Hepatocyte (in vitro differentiated cells): ENCODE measurements around the gene TCF4. TPM values are rescaled to one million over a fixed set of nuclear protein-coding genes. Genes with fewer than 3 reads are reported as not detected.

ENCODE experiments used
- DNase-seq: peaks from one replicate; pipeline ENCODE4 v3.0.0-alpha.2; 2016; ENCODE audit warnings: low spot score
- H2AFZ ChIP-seq: fragments of 200-600 bp; sonication (generic); 2 replicates; pipeline ENCODE4 v1.6.0; 2016; ENCODE audit warnings: antibody characterized with exemption, mild to moderate bottlenecking
- H3K27ac ChIP-seq: fragments of 200-600 bp; sonication (generic); 2 replicates; pipeline ENCODE4 v1.5.1; 2016; ENCODE audit warnings: mild to moderate bottlenecking
- H3K27me3 ChIP-seq: fragments of 200-600 bp; sonication (generic); 2 replicates; pipeline ENCODE4 v1.6.1; 2016
- H3K36me3 ChIP-seq: fragments of 200-600 bp; sonication (generic); replicated peaks from 2 replicates; pipeline ENCODE4 v1.5.1; 2016; ENCODE audit warnings: low read depth; ENCODE audit not compliant: insufficient read depth
- H3K4me1 ChIP-seq: fragments of 200-600 bp; sonication (generic); 2 replicates; pipeline ENCODE4 v1.5.1; 2016; ENCODE audit warnings: mild to moderate bottlenecking, moderate library complexity; ENCODE audit not compliant: insufficient read depth
- H3K4me2 ChIP-seq: fragments of 200-600 bp; sonication (generic); 2 replicates; pipeline ENCODE4 v1.6.0; 2016
- H3K4me3 ChIP-seq: fragments of 200-600 bp; sonication (generic); 2 replicates; pipeline ENCODE4 v1.5.1; 2016; ENCODE audit warnings: mild to moderate bottlenecking
- H3K79me2 ChIP-seq: fragments of 200-600 bp; sonication (generic); 2 replicates; pipeline ENCODE4 v1.6.0; 2017; ENCODE audit warnings: mild to moderate bottlenecking
- H3K9me2 ChIP-seq: fragments of 200-600 bp; sonication (generic); replicated peaks from 2 replicates; pipeline ENCODE4 v1.6.0; 2017; ENCODE audit warnings: mild to moderate bottlenecking; ENCODE audit not compliant: insufficient read depth
- H3K9me3 ChIP-seq: fragments of 200-600 bp; sonication (generic); 2 replicates; pipeline ENCODE4 v1.5.1; 2016; ENCODE audit warnings: low read depth, mild to moderate bottlenecking
- H4K20me1 ChIP-seq: fragments of 200-600 bp; sonication (generic); 2 replicates; pipeline ENCODE4 v1.6.0; 2016; ENCODE audit warnings: mild to moderate bottlenecking; ENCODE audit not compliant: insufficient read depth, poor library complexity, severe bottlenecking
- CTCF ChIP-seq: fragments of 200-600 bp; sonication (generic); IDR thresholded peaks from 2 replicates; pipeline ENCODE4 v1.5.1; 2016; ENCODE audit warnings: antibody characterized with exemption, mild to moderate bottlenecking; ENCODE audit not compliant: poor library complexity
- EZH2 ChIP-seq: fragments of 200-600 bp; sonication (generic); IDR thresholded peaks from 2 replicates; pipeline ENCODE4 v1.6.1; 2016; ENCODE audit warnings: antibody characterized with exemption, mild to moderate bottlenecking, borderline replicate concordance
- EZH2phosphoT487 ChIP-seq: fragments of 200-600 bp; sonication (generic); IDR thresholded peaks from one replicate; pipeline ENCODE4 v1.6.1; 2018; ENCODE audit warnings: antibody characterized with exemption, mild to moderate bottlenecking, low read depth, moderate library complexity; ENCODE audit not compliant: unreplicated experiment, severe bottlenecking
- WGBS: methylation state at CpG from one replicate; pipeline ENCODE4 v1.1.6; 2016; ENCODE audit warnings: low lambda C conversion rate; ENCODE audit errors: missing lambda C conversion rate; 5-methylcytosine and 5-hydroxymethylcytosine counted together
- polyA plus RNA-seq: library from polyadenylated mRNA; unstranded; fragments of >200 nt; fragmentation: Nextera tagmentation; extraction: Ambion mirVana; gene quantifications from 2 replicates; pipeline ENCODE4 v1.2.1, GENCODE V29; 2016
- total RNA-seq: library from RNA; depleted of rRNA; stranded (reverse); fragments of >200 nt; gene quantifications from 2 replicates; pipeline ENCODE4 v1.2.3, GENCODE V29; 2014

Gene TCF4
- total and polyA plus RNA-seq, 2 experiments from 2014 or later: 40.5 to 65.2 TPM

- Histone ChIP-seq H3K9me3 (no peaks in the 10 kb centered on the region), H3K36me3 (no peaks in the 10 kb centered on the region), H3K27me3 (no peaks in the 10 kb centered on the region), H3K79me2 (peaks cover 73% of the 10 kb centered on the region), H3K4me2 (peak overlapping the region; percentile 71), H3K4me3 (no peak overlapping the region), H3K9me2 (no peaks in the 10 kb centered on the region), H3K27ac (peak overlapping the region; percentile 25), H4K20me1 (no peaks in the 10 kb centered on the region), H2AFZ (no peak overlapping the region), H3K4me1 (peaks cover 16% of the 10 kb centered on the region)
- no peak for TF ChIP-seq CTCF
- no peak for TF ChIP-seq EZH2phosphoT487
- no peak for TF ChIP-seq EZH2
- WGBS: 23% methylated on average over 1 of the region's 1 CpG
- DNase-seq: no peak
Observed at GRCh38 chr18:55582325-55582724, 5.7 kb downstream of the TCF4 start.

DNA sequence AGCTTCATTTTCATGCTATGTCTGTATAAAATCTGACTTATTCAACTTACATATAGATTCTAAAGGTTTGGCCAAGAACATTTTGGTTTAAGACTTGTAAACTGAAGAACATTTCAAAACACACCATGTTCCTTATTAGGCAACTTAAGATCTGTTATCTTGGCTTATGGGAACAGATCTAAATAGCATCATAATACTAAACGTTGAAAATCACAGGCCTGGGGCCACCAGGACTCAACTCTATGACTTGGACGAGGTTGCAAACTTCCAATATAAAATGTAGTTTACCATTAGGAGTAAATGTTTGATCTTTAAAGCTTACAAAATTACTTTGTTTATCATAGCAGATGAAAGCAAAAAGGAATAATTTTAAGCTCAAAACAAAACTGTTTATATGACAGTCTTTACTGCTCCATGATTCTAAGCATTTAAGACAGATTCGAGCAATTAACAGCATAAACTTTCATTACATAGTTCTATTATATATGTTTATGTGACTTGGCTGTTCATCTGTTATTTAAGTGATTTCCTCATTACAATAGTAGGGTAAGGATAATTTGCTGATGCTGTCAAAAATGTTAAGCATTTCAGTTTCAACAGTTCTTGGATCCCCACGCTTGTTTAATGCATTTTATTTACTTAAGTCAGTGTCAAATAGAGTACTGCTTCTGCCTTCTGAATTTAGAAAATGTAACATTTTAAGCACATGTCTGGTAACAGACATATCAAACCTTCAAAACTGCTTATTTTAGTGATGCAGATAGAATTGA lies 8.3 kb downstream of the TCF4 start:
- Histone ChIP-seq H3K27ac (peak overlapping the region; percentile 13), H3K27me3 (no peaks in the 10 kb centered on the region), H3K36me3 (no peaks in the 10 kb centered on the region), H3K9me3 (no peaks in the 10 kb centered on the region), H3K4me2 (peak overlapping the region; percentile 45), H4K20me1 (no peaks in the 10 kb centered on the region), H3K4me1 (peaks cover 11% of the 10 kb centered on the region), H3K9me2 (no peaks in the 10 kb centered on the region), H3K79me2 (peaks cover 67% of the 10 kb centered on the region), H3K4me3 (no peak overlapping the region), H2AFZ (no peak overlapping the region)
- 32% methylated on average over 4 of the region's 4 CpGs for WGBS
- TF ChIP-seq EZH2: no peak
- TF ChIP-seq CTCF: no peak
- peak; percentile 6 for TF ChIP-seq EZH2phosphoT487
- DNase-seq: no peak

DNA sequence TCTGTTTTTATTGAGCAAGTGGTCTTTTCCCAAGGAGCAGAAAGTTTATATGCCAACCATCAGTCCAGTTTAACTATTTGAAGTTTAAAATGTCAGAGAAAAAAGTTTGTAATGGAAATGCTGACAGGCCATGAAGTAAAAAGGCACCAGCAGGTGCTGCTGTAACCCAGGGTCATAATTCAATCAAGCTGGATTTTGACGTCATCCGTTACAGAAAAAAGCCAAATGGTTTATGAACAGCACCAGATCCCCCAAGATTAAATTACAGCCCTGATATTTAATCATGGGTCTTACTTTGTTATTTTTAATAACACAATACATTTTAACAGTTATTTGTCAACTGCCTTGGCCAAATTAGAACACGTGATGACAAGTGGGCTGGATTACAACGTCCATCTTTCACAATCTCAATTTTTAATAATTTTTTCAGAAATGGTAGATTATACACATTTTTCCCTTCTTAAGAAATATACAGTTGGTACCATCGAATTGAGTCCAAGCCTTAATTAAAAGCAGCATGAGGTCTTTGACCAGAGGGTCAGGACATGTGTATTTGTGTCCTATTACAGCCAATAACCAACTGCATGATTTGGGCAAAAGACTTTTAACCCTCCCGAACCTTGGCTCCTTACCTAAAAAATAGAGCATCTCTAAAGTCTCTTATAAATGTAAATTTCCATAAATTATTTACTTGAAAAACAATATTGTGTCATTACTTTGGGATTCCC lies 10.0 kb downstream of the TCF4 start:
- 69% methylated on average over 6 of the region's 6 CpGs for WGBS
- Histone ChIP-seq H3K79me2 (peaks cover 64% of the 10 kb centered on the region), H3K4me1 (peaks cover 11% of the 10 kb centered on the region), H3K27ac (no peak overlapping the region), H3K9me2 (no peaks in the 10 kb centered on the region), H3K4me2 (no peak overlapping the region), H2AFZ (no peak overlapping the region), H3K27me3 (no peaks in the 10 kb centered on the region), H4K20me1 (no peaks in the 10 kb centered on the region), H3K4me3 (no peak overlapping the region), H3K36me3 (no peaks in the 10 kb centered on the region), H3K9me3 (no peaks in the 10 kb centered on the region)
- no peak for DNase-seq
- TF ChIP-seq CTCF: peak; percentile 32
- no peak for TF ChIP-seq EZH2
